ENCODE measurements around the gene GLRX3.

The GLRX3 gene

GRCh38 chr10:130138479-130138866, 2.3 kb downstream of the GLRX3 start:
- DNase-seq = no peak

- no peak for DNase-seq
These were observed 4.2 kb downstream of the GLRX3 start for GRCh38 chr10:130140425-130140824.

- no peak for DNase-seq
These were observed 4.8 kb downstream of the GLRX3 start for GRCh38 chr10:130141038-130141437.

- DNase-seq = no peak
These were observed 5.3 kb downstream of the GLRX3 start for GRCh38 chr10:130141460-130141859.

- no peak for DNase-seq
These were observed 5.7 kb downstream of the GLRX3 start for GRCh38 chr10:130141878-130142277.

GRCh38 chr10:130146042-130146441, 9.9 kb downstream of the GLRX3 start:
- no peak for DNase-seq

- DNase-seq = no peak
These were observed 23.1 kb downstream of the GLRX3 start for GRCh38 chr10:130159192-130159794.

- DNase-seq = peak; percentile 2
These were observed 24.6 kb downstream of the GLRX3 start for GRCh38 chr10:130160775-130161174.

GRCh38 chr10:130161331-130161730, 25.1 kb downstream of the GLRX3 start:
- no peak for DNase-seq

- no peak for DNase-seq
These were observed 31.0 kb downstream of the GLRX3 start for GRCh38 chr10:130167193-130167592.

GRCh38 chr10:130167707-130168106, 31.5 kb downstream of the GLRX3 start:
- no peak for DNase-seq

- DNase-seq = no peak
These were observed 33.1 kb downstream of the GLRX3 start for GRCh38 chr10:130169136-130169859.

GRCh38 chr10:130171196-130171595, 35.0 kb downstream of the GLRX3 start:
- no peak for DNase-seq

GRCh38 chr10:130174328-130174727, 38.1 kb downstream of the GLRX3 start:
- no peak for DNase-seq

GRCh38 chr10:130175074-130175473, 38.9 kb downstream of the GLRX3 start:
- DNase-seq = no peak

- no peak for DNase-seq
These were observed 41.1 kb downstream of the GLRX3 start for GRCh38 chr10:130177250-130177649.

- peak; percentile 51 for DNase-seq
These were observed 43.4 kb downstream of the GLRX3 start for GRCh38 chr10:130179640-130180039.

GRCh38 chr10:130180416-130180815, 44.2 kb downstream of the GLRX3 start:
- DNase-seq = no peak

- no peak for DNase-seq
These were observed 45.7 kb downstream of the GLRX3 start for GRCh38 chr10:130181858-130182257.

- DNase-seq = no peak
These were observed 49.4 kb downstream of the GLRX3 start for GRCh38 chr10:130185591-130185990.

GRCh38 chr10:130188195-130189175, 52.3 kb downstream of the GLRX3 start:
- peak; percentile 13 for DNase-seq

- no peak for DNase-seq
These were observed 53.4 kb downstream of the GLRX3 start for GRCh38 chr10:130189608-130190054.

GRCh38 chr10:130190055-130190736, 54.0 kb downstream of the GLRX3 start:
- peak; percentile 85 for DNase-seq

All from NCI-H82 (cell line).